Measurements from ENCODE around the gene CLCNKA. TPM values are rescaled to one million over a fixed set of nuclear protein-coding genes. Genes with fewer than 3 reads are reported as not detected.

CLCNKA gene
- total RNA-seq, 2 experiments from 2014 or later: not detected

DNA sequence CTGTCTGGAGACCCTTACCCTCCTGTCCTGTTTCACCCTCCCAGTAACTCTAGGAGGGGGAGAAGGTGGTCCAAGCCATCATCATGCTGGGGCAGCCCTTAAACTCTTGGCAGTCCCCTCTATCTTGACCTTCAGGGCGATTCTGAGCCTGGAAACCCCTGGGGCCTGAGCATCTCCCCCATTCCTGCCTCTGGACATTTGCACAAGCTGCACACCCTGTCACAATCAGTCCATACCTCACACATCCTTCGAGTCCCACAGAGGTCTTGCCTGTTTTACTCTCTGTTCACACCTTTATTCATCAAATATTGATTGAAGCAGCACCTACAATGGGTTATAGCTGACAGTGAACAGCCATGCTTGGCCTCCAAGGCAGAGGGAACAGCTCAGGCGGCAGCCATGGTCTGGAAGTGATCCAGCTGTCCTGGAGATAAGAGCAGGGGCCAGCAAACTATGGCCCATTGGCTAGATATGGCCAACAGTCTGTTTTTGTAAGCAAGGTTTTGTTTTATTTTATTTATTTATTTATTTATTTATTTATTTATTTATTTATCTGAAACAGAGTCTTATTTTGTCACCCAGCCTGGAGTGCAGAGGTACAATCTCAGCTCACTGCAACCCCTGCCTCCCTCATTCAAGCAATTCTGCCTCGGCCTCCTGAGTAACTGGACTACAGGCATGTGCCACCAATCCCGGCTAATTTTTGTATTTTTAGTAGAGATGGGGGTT, 58.8 kb downstream of the CLCNKA start:
- DNase-seq: no peak
- Mint-ChIP-seq H3K4me1 (peaks cover 6% of the 10 kb centered on the region), H3K27ac (no peak overlapping the region), H3K9me3 (no peaks in the 10 kb centered on the region), H3K27me3 (no peaks in the 10 kb centered on the region), H3K36me3 (no peaks in the 10 kb centered on the region), H3K4me3 (no peak overlapping the region)

DNA sequence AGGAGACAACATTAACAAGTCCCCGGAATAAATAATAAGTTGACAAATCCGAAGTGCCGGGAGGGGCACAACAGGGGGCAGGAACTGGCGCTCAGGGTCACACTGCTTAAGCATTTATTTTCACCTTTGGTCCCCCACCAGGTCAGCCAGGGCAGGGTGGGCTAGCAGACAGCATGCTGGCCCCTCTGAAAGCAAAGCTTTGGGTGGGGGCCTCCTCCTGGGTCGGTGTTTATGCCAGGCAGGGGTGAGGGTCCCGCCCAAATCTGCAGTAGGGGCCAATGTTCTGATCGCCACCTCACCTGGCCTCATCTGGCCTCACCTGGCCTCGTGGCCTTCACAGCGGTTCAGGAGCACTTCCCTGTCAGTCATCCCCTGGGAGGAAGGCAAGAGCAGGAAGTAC, 59.8 kb downstream of the CLCNKA start:
- Mint-ChIP-seq H3K4me1 (peaks cover 6% of the 10 kb centered on the region), H3K27ac (no peak overlapping the region), H3K36me3 (no peaks in the 10 kb centered on the region), H3K27me3 (no peaks in the 10 kb centered on the region), H3K9me3 (no peaks in the 10 kb centered on the region), H3K4me3 (no peak overlapping the region)
- DNase-seq: no peak

DNA sequence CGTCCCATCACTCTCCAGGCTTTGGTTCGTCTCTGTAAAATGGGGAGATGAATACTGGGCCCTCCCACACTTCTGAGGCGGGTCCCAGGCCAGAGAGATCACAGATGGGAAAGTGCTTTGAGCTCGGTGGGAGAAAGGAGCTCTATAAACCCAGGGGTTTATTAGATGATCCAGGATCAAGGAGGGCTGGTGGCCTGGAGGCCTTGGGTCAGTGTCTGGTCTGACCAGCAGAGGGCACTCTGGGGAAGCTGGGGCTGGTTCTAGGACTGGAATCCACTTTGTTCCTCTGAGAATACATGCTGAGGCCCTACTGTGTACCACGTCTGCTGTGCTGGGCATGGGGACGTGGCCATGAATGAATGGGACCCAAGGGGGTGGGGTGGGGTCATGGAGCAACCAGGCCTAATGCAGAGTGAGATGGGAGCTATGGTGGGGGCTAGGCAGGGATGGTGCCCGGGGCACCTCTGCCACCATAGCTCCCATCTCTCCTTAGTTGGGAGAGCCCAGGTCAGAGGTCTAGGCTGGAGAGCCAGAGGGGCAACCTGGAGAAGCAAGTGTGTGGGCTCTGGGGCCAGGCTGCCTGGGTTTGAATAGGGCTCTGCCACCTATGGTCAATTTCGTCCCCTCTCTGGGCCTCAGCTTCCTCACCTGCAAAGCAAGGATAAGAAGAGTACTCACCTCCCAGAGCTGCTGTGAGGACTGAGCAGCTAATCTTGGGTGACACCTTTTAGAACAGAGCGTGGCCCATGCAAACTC, 60.6 kb downstream of the CLCNKA start:
- H3K27ac Mint-ChIP-seq: no peak overlapping the region
- DNase-seq: peak; percentile 59
- no peak overlapping the region for H3K4me3 Mint-ChIP-seq
- H3K9me3 Mint-ChIP-seq: no peaks in the 10 kb centered on the region
- H3K27me3 Mint-ChIP-seq: no peaks in the 10 kb centered on the region
- peaks cover 6% of the 10 kb centered on the region for H3K4me1 Mint-ChIP-seq
- H3K36me3 Mint-ChIP-seq: no peaks in the 10 kb centered on the region

DNA sequence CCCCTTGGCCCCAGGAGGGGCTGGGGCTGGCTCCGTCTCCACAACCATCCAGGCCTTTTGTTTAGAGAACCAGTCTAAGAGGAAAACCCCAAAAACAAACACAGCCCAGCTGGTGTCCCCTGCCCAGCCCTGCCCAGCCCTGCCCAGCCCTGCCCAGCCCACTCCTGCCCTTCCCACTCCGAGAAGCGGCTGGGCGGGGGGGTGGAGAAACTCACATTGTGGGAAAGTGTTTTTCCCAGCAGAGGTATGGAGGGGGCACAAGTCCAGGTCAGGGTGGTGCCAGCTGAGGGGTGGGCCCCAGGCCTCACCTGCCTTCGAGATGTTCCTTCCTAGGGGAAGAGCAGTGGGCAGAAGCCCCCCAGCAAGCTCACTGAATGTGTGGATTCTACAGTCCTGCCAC, 61.6 kb downstream of the CLCNKA start:
- Mint-ChIP-seq H3K4me1 (peaks cover 6% of the 10 kb centered on the region), H3K36me3 (no peaks in the 10 kb centered on the region), H3K9me3 (no peaks in the 10 kb centered on the region), H3K4me3 (no peak overlapping the region), H3K27me3 (no peaks in the 10 kb centered on the region), H3K27ac (no peak overlapping the region)
- no peak for DNase-seq

Other genes starting within 250 kb of the CLCNKA start
- 1 to 10 TPM; 1.9 to 2.0 TPM for gene UQCRHL, start 214.4 kb upstream of the CLCNKA start, total RNA-seq
- gene SPEN, start 174.3 kb upstream of the CLCNKA start, total RNA-seq: 10 to 100 TPM; 49.3 to 51.9 TPM
- 10 to 100 TPM; 52.3 to 56.1 TPM for gene ZBTB17, start 45.9 kb upstream of the CLCNKA start, total RNA-seq
- not detected for gene SRARP, start 17.8 kb upstream of the CLCNKA start, total RNA-seq
- not detected for gene HSPB7, start 4.0 kb upstream of the CLCNKA start, total RNA-seq
- gene CLCNKB, start 21.7 kb downstream of the CLCNKA start, total RNA-seq: not detected
- under 1 TPM; 0.34 to 0.45 TPM for gene FAM131C, start 51.6 kb downstream of the CLCNKA start, total RNA-seq
- under 1 TPM in 1 of 2 experiments, not detected in 1; 0.08 TPM for gene EPHA2, start 134.0 kb downstream of the CLCNKA start, total RNA-seq
- 1 to 10 TPM; 4.4 to 4.5 TPM for gene ARHGEF19, start 190.6 kb downstream of the CLCNKA start, total RNA-seq
- gene CPLANE2, start 215.1 kb downstream of the CLCNKA start, total RNA-seq: 1 to 10 TPM; 2.2 to 2.5 TPM

Data from activated naive CD8-positive, alpha-beta T cell treated with anti-CD3 and anti-CD28 coated beads for 36 hours (primary cell).